ENCODE results near the gene PRSS56.

Gene PRSS56

DNA sequence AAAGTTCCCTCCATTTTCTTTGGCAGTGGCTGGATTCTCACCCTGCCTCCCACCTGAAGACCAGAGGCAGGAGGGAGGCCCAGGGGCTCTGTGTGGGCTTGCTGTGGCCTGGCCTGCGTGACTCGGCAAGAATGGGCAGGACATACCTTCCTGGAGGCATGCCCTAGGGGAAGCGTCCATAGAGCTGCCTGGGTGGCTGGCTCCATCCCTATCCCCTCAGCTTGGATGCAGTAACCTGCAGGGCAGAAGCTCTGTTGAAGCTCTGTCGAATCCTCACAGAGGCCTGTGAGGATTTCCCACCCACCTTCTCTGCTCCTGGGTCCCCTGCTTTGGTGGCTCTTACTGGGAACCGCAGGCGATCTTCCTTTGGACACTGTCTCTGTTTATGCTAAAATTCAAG lies 1.3 kb upstream of the PRSS56 start:
- Histone ChIP-seq H2AFZ (ENCODE audit: low read depth, low read length) (no peak overlapping the region), H3K4me3 (ENCODE audit: low read length) (no peak overlapping the region), H3K27me3 (ENCODE audit: insufficient read depth, low read length) (peaks cover 65% of the 10 kb centered on the region), H3K36me3 (ENCODE audit: insufficient read depth, low read length) (no peaks in the 10 kb centered on the region), H3K4me1 (ENCODE audit: insufficient read depth, low read length) (peaks cover 8% of the 10 kb centered on the region), H3K9me3 (ENCODE audit: low read length) (no peaks in the 10 kb centered on the region)

DNA sequence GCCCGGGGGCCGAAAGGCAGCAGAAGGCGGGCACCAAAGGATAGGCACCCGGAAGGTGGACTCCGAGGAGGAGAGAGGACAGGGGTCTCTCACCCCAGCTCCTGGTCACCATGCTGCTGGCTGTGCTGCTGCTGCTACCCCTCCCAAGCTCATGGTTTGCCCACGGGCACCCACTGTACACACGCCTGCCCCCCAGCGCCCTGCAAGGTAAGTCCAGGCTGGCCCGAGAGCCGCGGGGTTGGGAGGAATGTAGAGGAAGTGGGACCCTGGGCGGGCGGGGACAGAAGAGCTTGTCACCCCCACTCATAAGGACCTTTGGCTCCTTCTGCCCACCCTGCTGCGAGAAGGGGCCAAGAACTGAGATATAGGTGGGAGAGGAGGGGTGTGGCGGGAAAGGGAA lies 301 bp downstream of the PRSS56 start:
- Histone ChIP-seq H3K9me3 (ENCODE audit: low read length) (no peaks in the 10 kb centered on the region), H3K27me3 (ENCODE audit: insufficient read depth, low read length) (peaks cover 67% of the 10 kb centered on the region), H2AFZ (ENCODE audit: low read depth, low read length) (no peak overlapping the region), H3K4me3 (ENCODE audit: low read length) (no peak overlapping the region), H3K36me3 (ENCODE audit: insufficient read depth, low read length) (no peaks in the 10 kb centered on the region), H3K4me1 (ENCODE audit: insufficient read depth, low read length) (peaks cover 14% of the 10 kb centered on the region)

DNA sequence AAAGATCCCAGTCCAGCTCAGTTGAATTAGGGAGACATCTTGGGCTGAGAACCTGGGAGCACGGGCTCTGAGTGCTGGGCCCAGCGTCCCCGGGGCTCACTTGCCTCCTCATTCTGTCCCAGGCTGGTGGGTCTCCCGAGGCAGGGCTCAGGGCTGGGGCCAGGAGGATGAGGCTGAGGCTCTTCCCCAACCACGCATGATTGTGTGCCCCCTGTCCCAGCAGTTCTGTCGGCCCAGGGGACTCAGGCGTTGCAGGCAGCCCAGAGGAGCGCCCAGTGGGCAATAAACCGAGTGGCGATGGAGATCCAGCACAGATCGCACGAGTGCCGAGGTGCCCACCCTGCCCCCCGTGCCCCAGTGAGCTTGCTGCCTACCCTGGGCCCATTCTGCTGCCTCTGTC lies 910 bp downstream of the PRSS56 start:
- no peaks in the 10 kb centered on the region for H3K9me3 ChIP-seq (ENCODE audit: low read length)
- no peaks in the 10 kb centered on the region for H3K36me3 ChIP-seq (ENCODE audit: insufficient read depth, low read length)
- H3K4me3 ChIP-seq (ENCODE audit: low read length), result no peak overlapping the region
- peaks cover 62% of the 10 kb centered on the region for H3K27me3 ChIP-seq (ENCODE audit: insufficient read depth, low read length)
- no peak overlapping the region for H2AFZ ChIP-seq (ENCODE audit: low read depth, low read length)
- peaks cover 16% of the 10 kb centered on the region for H3K4me1 ChIP-seq (ENCODE audit: insufficient read depth, low read length)

- Histone ChIP-seq H3K27me3 (ENCODE audit: insufficient read depth, low read length) (peaks cover 63% of the 10 kb centered on the region), H3K9me3 (ENCODE audit: low read length) (no peaks in the 10 kb centered on the region), H3K4me3 (ENCODE audit: low read length) (no peak overlapping the region), H3K36me3 (ENCODE audit: insufficient read depth, low read length) (no peaks in the 10 kb centered on the region), H2AFZ (ENCODE audit: low read depth, low read length) (peak overlapping the region; percentile 5), H3K4me1 (ENCODE audit: insufficient read depth, low read length) (peaks cover 16% of the 10 kb centered on the region)
Measured at GRCh38 chr2:232521959-232522622, 1.9 kb downstream of the PRSS56 start.

DNA sequence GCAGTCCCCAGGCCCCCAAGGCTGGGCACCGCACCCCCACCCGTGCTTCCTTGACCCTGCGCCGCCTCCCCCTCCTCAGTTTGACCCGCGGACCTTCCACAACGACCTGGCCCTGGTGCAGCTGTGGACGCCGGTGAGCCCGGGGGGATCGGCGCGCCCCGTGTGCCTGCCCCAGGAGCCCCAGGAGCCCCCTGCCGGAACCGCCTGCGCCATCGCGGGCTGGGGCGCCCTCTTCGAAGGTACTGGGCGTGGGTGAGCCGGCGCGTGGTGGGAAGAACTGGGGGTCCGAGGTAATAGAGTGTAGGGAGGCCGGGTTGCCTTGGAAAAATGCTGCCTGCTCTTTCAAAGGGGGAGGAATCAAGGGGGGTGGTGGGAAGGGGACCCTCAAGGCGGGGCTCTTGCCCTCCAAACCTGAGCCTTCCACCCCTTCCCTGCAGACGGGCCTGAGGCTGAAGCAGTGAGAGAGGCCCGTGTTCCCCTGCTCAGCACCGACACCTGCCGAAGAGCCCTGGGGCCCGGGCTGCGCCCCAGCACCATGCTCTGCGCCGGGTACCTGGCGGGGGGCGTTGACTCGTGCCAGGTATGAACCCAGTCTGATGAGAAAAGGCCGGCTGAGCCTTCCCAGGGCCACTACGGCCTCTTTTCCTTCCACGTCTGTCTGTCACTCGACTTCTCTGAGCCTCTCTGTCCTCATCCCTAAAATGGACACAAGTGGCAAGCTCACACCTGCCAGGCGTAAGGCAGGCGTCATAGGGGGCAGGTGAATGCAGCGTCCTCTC lies 2.6 kb downstream of the PRSS56 start:
- Histone ChIP-seq H2AFZ (ENCODE audit: low read depth, low read length) (no peak overlapping the region), H3K9me3 (ENCODE audit: low read length) (no peaks in the 10 kb centered on the region), H3K4me1 (ENCODE audit: insufficient read depth, low read length) (peaks cover 16% of the 10 kb centered on the region), H3K27me3 (ENCODE audit: insufficient read depth, low read length) (peaks cover 60% of the 10 kb centered on the region), H3K4me3 (ENCODE audit: low read length) (no peak overlapping the region), H3K36me3 (ENCODE audit: insufficient read depth, low read length) (no peaks in the 10 kb centered on the region)

GRCh38 chr2:232523402-232523681 lies 3.2 kb downstream of the PRSS56 start:
- peaks cover 16% of the 10 kb centered on the region for H3K4me1 ChIP-seq (ENCODE audit: insufficient read depth, low read length)
- peaks cover 64% of the 10 kb centered on the region for H3K27me3 ChIP-seq (ENCODE audit: insufficient read depth, low read length)
- H2AFZ ChIP-seq (ENCODE audit: low read depth, low read length), result peak overlapping the region; percentile 84
- H3K9me3 ChIP-seq (ENCODE audit: low read length), result no peaks in the 10 kb centered on the region
- peak overlapping the region; percentile 40 for H3K4me3 ChIP-seq (ENCODE audit: low read length)
- H3K36me3 ChIP-seq (ENCODE audit: insufficient read depth, low read length), result no peaks in the 10 kb centered on the region

DNA sequence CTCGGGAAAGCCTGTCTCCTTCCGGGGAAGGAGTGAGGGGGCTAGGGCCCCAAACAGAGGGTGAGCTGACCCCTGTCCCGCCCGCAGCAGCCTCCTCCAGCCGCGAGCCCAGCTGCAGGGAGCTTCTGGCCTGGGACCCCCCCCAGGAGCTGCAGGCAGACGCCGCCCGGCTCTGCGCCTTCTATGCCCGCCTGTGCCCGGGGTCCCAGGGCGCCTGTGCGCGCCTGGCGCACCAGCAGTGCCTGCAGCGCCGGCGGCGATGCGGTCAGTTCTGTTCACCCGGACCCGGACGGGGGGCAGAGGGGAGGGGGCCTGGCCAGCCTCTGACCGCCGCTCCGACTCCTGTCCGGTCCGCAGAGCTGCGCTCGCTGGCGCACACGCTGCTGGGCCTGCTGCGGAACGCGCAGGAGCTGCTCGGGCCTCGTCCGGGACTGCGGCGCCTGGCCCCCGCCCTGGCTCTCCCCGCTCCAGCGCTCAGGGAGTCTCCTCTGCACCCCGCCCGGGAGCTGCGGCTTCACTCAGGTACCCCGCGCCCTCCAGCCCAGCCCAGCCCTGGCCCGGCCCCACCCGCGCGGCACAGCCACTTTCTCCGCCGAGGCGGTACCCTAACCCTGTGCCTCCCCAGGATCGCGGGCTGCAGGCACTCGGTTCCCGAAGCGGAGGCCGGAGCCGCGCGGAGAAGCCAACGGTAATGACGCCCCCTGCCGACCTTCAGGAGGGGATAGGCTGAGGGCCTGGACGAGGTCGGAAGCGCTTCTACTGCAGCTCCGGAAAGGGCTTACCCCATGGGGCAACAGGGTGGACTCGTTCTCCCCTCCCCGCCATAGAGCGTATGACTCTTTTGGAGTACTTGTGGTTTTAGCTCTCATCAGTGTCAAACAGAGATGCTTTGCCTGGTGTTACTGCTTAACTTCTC lies 3.8 kb downstream of the PRSS56 start:
- Histone ChIP-seq H2AFZ (ENCODE audit: low read depth, low read length) (peak overlapping the region; percentile 84), H3K4me1 (ENCODE audit: insufficient read depth, low read length) (peaks cover 16% of the 10 kb centered on the region), H3K4me3 (ENCODE audit: low read length) (peak overlapping the region; percentile 40), H3K9me3 (ENCODE audit: low read length) (no peaks in the 10 kb centered on the region), H3K27me3 (ENCODE audit: insufficient read depth, low read length) (peaks cover 64% of the 10 kb centered on the region), H3K36me3 (ENCODE audit: insufficient read depth, low read length) (no peaks in the 10 kb centered on the region)

- Histone ChIP-seq H3K9me3 (ENCODE audit: low read length) (no peaks in the 10 kb centered on the region), H3K36me3 (ENCODE audit: insufficient read depth, low read length) (no peaks in the 10 kb centered on the region), H3K27me3 (ENCODE audit: insufficient read depth, low read length) (peaks cover 58% of the 10 kb centered on the region), H2AFZ (ENCODE audit: low read depth, low read length) (no peak overlapping the region), H3K4me1 (ENCODE audit: insufficient read depth, low read length) (peaks cover 16% of the 10 kb centered on the region), H3K4me3 (ENCODE audit: low read length) (no peak overlapping the region)
Measured at GRCh38 chr2:232524771-232525170, 4.6 kb downstream of the PRSS56 start.

DNA sequence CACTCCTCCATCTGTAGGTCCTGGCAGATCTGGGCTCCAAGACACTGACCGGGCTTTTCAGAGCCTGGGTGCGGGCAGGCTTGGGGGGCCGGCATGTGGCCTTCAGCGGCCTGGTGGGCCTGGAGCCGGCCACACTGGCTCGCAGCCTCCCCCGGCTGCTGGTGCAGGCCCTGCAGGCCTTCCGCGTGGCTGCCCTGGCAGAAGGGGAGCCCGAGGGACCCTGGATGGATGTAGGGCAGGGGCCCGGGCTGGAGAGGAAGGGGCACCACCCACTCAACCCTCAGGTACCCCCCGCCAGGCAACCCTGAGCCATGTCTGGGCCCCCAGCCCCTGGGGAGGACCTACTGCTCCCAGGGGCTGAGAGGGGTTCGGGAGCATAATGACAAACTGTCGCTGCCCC lies 5.0 kb downstream of the PRSS56 start:
- Histone ChIP-seq H2AFZ (ENCODE audit: low read depth, low read length) (no peak overlapping the region), H3K4me1 (ENCODE audit: insufficient read depth, low read length) (peaks cover 16% of the 10 kb centered on the region), H3K4me3 (ENCODE audit: low read length) (no peak overlapping the region), H3K9me3 (ENCODE audit: low read length) (no peaks in the 10 kb centered on the region), H3K36me3 (ENCODE audit: insufficient read depth, low read length) (no peaks in the 10 kb centered on the region), H3K27me3 (ENCODE audit: insufficient read depth, low read length) (peaks cover 57% of the 10 kb centered on the region)

DNA sequence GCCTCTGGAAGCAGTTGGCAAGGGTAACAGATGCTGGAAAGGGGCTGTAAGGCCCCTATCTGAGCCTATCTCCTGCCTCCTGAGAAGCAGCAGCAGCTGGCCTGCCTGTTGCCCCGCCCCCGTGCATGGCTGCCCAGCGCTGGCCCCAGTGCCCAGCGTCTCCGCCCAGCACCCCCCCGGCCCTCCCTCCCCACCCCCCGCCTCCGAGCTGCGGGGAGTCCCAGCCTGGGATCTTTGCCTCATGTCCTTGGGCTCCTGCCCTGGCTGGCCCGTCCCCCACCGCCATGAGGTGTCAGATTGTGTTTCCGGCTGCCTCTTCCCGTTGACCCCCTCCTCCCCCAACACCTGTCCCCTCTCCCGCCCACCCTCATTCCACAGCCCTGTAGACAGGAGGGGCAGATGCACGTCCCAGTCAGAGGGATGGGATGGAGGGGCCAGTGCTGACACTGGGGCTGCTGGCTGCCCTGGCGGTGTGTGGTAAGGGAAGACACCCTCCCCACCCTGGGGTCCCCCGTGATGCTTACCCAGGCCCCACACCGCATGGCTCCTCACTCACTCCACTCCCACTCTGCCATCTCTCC lies 5.7 kb downstream of the PRSS56 start, which contains the start of gene CHRND:
Gene CHRND (plus strand): TSS at position 370 of the 581 bp plus-strand sequence. CDS start 56 bp downstream, at position 426.
- Histone ChIP-seq H2AFZ (ENCODE audit: low read depth, low read length) (no peak within 1 kb of the TSS), H3K27me3 (ENCODE audit: insufficient read depth, low read length) (peaks cover 50% of the 10 kb centered on the region), H3K9me3 (ENCODE audit: low read length) (no peaks in the 10 kb centered on the region), H3K4me1 (ENCODE audit: insufficient read depth, low read length) (peaks cover 16% of the 10 kb centered on the region), H3K4me3 (ENCODE audit: low read length) (no peak within 1 kb of the TSS), H3K36me3 (ENCODE audit: insufficient read depth, low read length) (no peaks in the 10 kb centered on the region)

DNA sequence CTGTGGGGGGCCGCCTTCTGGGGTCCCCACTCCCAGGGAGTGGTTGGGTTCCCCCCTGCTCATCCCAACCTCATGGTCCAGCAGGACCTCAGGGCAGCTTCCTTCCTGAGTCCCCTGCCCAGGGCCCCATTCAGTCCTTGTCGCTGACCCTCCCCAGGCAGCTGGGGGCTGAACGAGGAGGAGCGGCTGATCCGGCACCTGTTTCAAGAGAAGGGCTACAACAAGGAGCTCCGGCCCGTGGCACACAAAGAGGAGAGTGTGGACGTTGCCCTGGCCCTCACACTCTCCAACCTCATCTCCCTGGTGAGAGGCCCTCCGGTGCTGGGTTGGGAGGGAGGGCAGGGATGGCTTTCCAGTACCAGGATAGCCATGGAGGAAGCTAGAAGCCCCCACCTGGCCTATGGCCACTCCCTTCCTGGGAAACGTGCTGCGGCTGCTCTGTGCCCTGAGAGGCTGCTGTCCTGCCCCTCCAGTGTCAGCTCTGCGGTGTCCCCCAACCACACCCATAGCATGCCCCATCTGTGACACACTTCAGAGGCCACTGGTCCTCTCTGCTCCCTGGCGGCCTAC lies 6.3 kb downstream of the PRSS56 start:
- Histone ChIP-seq H3K9me3 (ENCODE audit: low read length) (no peaks in the 10 kb centered on the region), H2AFZ (ENCODE audit: low read depth, low read length) (no peak overlapping the region), H3K4me3 (ENCODE audit: low read length) (no peak overlapping the region), H3K36me3 (ENCODE audit: insufficient read depth, low read length) (no peaks in the 10 kb centered on the region), H3K4me1 (ENCODE audit: insufficient read depth, low read length) (peaks cover 16% of the 10 kb centered on the region), H3K27me3 (ENCODE audit: insufficient read depth, low read length) (peaks cover 44% of the 10 kb centered on the region)

- no peak overlapping the region for H3K4me3 ChIP-seq (ENCODE audit: low read length)
- no peaks in the 10 kb centered on the region for H3K36me3 ChIP-seq (ENCODE audit: insufficient read depth, low read length)
- H3K27me3 ChIP-seq (ENCODE audit: insufficient read depth, low read length), result peaks cover 33% of the 10 kb centered on the region
- peaks cover 16% of the 10 kb centered on the region for H3K4me1 ChIP-seq (ENCODE audit: insufficient read depth, low read length)
- H3K9me3 ChIP-seq (ENCODE audit: low read length), result no peaks in the 10 kb centered on the region
- H2AFZ ChIP-seq (ENCODE audit: low read depth, low read length), result no peak overlapping the region
Measured at GRCh38 chr2:232527905-232528470, 7.8 kb downstream of the PRSS56 start.
